Vagina (tissue), 2 donors: Measurements from ENCODE around the gene MBD5.

Experiments used
- CTCF ChIP-seq, 3 experiments: fragments of 450-650 bp in 2 of 3; fragments of 200-600 bp in 1 of 3; sonication (generic) in 1 of 3; IDR thresholded peaks; one replicate each; pipeline ENCODE4 v1.5.1; 2017 to 2019; ENCODE audit warnings: antibody characterized with exemption in 3 of 3, mild to moderate bottlenecking in 2 of 3, moderate library complexity in 2 of 3
- POLR2A ChIP-seq, 2 donors: fragments of 450-650 bp; IDR thresholded peaks; one replicate each; pipeline ENCODE4 v1.6.1; 2017; ENCODE audit warnings: antibody characterized with exemption in 2 of 2, mild to moderate bottlenecking in 2 of 2, moderate library complexity in 2 of 2
- POLR2AphosphoS5 ChIP-seq, 2 donors: sonication (generic); formaldehyde crosslinking; IDR thresholded peaks; one replicate each; pipeline ENCODE4 v1.9.0; 2017; ENCODE audit warnings: antibody characterized with exemption in 2 of 2, mild to moderate bottlenecking in 2 of 2, low read depth in 1 of 2; ENCODE audit not compliant: insufficient read depth in 1 of 2

GRCh38 chr2:148221166-148221565 is 200.3 kb downstream of the MBD5 start:
- TF ChIP-seq POLR2AphosphoS5 (IDR thresholded peaks at IDR 0.05; ENCODE audit: insufficient read depth in 1 of 2, low read depth in 1 of 2) (no peak), POLR2A (IDR thresholded peaks at IDR 0.05) (no peak), CTCF (IDR thresholded peaks at IDR 0.05) (no peak)
